CD4-positive, alpha-beta T cell (primary cell): ENCODE results near the gene SELENOV. TPM values are rescaled to one million over a fixed set of nuclear protein-coding genes. Genes with fewer than 3 reads are reported as not detected.

Experiments
- ATAC-seq: fragments of 200-7000 bp; cut with Tn5 transposase; one replicate; pipeline ENCODE4 v1.10.0; 2022; ENCODE audit warnings: mild to moderate bottlenecking; ENCODE audit not compliant: poor library complexity
- CTCF ChIA-PET: fragments of 350-600 bp; sonication (Branson Sonifier 250); formaldehyde crosslinking; loops from one replicate; lab custom pipeline; 2021; ENCODE audit warnings: antibody characterized with exemption, inconsistent platforms; lab: Charles Lee
- POLR2A ChIA-PET: fragments of 350-600 bp; sonication (Branson Sonifier 250); formaldehyde crosslinking; loops from one replicate; lab custom pipeline; 2021; ENCODE audit warnings: antibody characterized with exemption, inconsistent platforms; lab: Charles Lee
- DNase-seq, 14 experiments: peaks; one replicate each; pipeline ENCODE4 v3.0.0-alpha.2; 2013 to 2020; ENCODE audit warnings: mixed read lengths in 2 of 14
- H3K27ac ChIP-seq, 2 donors: one replicate each; pipeline versions ENCODE4 v1.5.1 to v1.7.0; 2013; ENCODE audit warnings: low read length in 2 of 2, low read depth in 1 of 2, mild to moderate bottlenecking in 1 of 2
- H3K27me3 ChIP-seq, 2 experiments: 1 replicate in 1 of 2; 2 replicates in 1 of 2; pipeline versions ENCODE4 v1.6.1 to v1.7.0; 2013; ENCODE audit warnings: low read length in 2 of 2, control low read depth in 1 of 2, mild to moderate bottlenecking in 1 of 2, moderate library complexity in 1 of 2; ENCODE audit not compliant: insufficient read depth in 2 of 2, control insufficient read depth in 1 of 2
- H3K36me3 ChIP-seq: one replicate; pipeline ENCODE4 v1.6.1; 2013; ENCODE audit warnings: low read length, control low read depth; ENCODE audit not compliant: insufficient read depth
- H3K4me1 ChIP-seq: one replicate; pipeline ENCODE4 v1.6.1; 2013; ENCODE audit warnings: low read length, control low read depth; ENCODE audit not compliant: insufficient read depth
- H3K4me3 ChIP-seq: one replicate; pipeline ENCODE4 v1.5.1; 2013; ENCODE audit warnings: mild to moderate bottlenecking, low read length, moderate library complexity
- H3K9me3 ChIP-seq, 2 experiments: 1 replicate in 1 of 2; 2 replicates in 1 of 2; pipeline versions ENCODE4 v1.6.1 to v1.7.0; 2013; ENCODE audit warnings: low read length in 2 of 2, mild to moderate bottlenecking in 2 of 2, control low read depth in 1 of 2, moderate library complexity in 1 of 2; ENCODE audit not compliant: control insufficient read depth in 1 of 2, insufficient read depth in 1 of 2
- H3K27ac Mint-ChIP-seq: one replicate; pipeline ENCODE4 v1.8.0; 2020; ENCODE audit warnings: mixed read lengths
- H3K27me3 Mint-ChIP-seq: one replicate; pipeline ENCODE4 v1.8.0; 2021; ENCODE audit warnings: mixed read lengths
- H3K36me3 Mint-ChIP-seq: one replicate; pipeline ENCODE4 v1.8.0; 2021; ENCODE audit warnings: low read depth, mixed read lengths
- H3K4me1 Mint-ChIP-seq: one replicate; pipeline ENCODE4 v1.8.0; 2021; ENCODE audit warnings: low read depth, mixed read lengths
- H3K4me3 Mint-ChIP-seq: one replicate; pipeline ENCODE4 v1.8.0; 2020; ENCODE audit warnings: mild to moderate bottlenecking, mixed read lengths
- H3K9me3 Mint-ChIP-seq: one replicate; pipeline ENCODE4 v1.8.0; 2020; ENCODE audit warnings: mixed read lengths
- intact Hi-C, 2 experiments: fragments of 100-400 bp; cut with DNase I in 1 of 2; cut with micrococcal nuclease in 1 of 2; formaldehyde crosslinking; loops; one replicate each; pipeline versions ENCODE4 v1.15.1 to v1.9.0; 2023 to 2025; cut with DNase I, micrococcal nuclease
- total RNA-seq, 174 experiments: library from RNA in 2 of 174; stranded (reverse) in 2 of 174; gene quantifications; one replicate each; pipeline ENCODE4 v1.2.3 and lab custom pipeline; 2021 to 2026
- TF ChIP-seq, protein P1 (sequence below): fragments of 200-600 bp; IDR thresholded peaks from one replicate; pipeline ENCODE4 v1.8.0; 2022; ENCODE audit warnings: antibody characterized with exemption, mild to moderate bottlenecking

Gene SELENOV
- total RNA-seq, 2 experiments from 2014 or later, result not detected

- H3K36me3 Mint-ChIP-seq, result peaks cover 46% of the 10 kb centered on the region
- Histone ChIP-seq H3K4me1 (peaks cover 23% of the 10 kb centered on the region), H3K27ac (no peak overlapping the region), H3K27me3 (no peaks in the 10 kb centered on the region), H3K4me3 (peak overlapping the region; percentile 99), H3K36me3 (peaks cover 34% of the 10 kb centered on the region), H3K9me3 (no peaks in the 10 kb centered on the region)
- H3K27ac Mint-ChIP-seq, result peak overlapping the region; percentile 73
- peak overlapping the region; percentile 92 for H3K4me3 Mint-ChIP-seq
- H3K9me3 Mint-ChIP-seq, result no peaks in the 10 kb centered on the region
- no peaks in the 10 kb centered on the region for H3K27me3 Mint-ChIP-seq
- DNase-seq (no peak), ATAC-seq (no peak)
- intact Hi-C loops, result loop anchor here (2.0 to 5.0 kb wide), 2 partner anchors 34 to 45 kb away; partner anchors contain the start of gene SUPT5H (in 1 of the 2)
- ChIA-PET CTCF (no interaction called here), POLR2A (interaction anchor here (2.6 kb wide), 1 partner anchor 37 kb away, joined by 31 read pairs; the partner anchor contains the start of gene SUPT5H)
- peaks cover 31% of the 10 kb centered on the region for H3K4me1 Mint-ChIP-seq
- TF ChIP-seq, protein P1, sequence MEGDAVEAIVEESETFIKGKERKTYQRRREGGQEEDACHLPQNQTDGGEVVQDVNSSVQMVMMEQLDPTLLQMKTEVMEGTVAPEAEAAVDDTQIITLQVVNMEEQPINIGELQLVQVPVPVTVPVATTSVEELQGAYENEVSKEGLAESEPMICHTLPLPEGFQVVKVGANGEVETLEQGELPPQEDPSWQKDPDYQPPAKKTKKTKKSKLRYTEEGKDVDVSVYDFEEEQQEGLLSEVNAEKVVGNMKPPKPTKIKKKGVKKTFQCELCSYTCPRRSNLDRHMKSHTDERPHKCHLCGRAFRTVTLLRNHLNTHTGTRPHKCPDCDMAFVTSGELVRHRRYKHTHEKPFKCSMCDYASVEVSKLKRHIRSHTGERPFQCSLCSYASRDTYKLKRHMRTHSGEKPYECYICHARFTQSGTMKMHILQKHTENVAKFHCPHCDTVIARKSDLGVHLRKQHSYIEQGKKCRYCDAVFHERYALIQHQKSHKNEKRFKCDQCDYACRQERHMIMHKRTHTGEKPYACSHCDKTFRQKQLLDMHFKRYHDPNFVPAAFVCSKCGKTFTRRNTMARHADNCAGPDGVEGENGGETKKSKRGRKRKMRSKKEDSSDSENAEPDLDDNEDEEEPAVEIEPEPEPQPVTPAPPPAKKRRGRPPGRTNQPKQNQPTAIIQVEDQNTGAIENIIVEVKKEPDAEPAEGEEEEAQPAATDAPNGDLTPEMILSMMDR, result no peak
These were observed 33.3 kb upstream of the SELENOV start for GRCh38 chr19:39481676-39482075.

DNA sequence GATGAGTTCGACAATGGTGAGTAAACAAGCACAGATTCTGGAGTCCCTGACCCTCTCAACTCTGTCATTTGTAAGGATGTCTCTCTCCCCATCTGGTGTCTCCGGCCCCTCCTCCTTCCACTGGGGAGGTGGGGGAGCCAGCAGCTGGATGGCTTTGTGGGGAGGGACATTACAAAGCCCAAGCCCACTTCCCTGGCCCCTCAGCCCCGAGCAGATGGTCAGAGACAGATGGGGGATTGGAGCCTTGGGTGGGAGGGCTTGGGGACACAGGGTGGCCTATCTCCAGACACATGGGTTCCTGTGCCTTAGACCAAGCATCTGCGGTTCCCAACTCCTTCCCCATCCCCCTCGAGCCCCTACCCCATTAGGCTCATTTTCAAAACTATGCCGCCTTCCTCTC is 31.8 kb upstream of the SELENOV start:
- Mint-ChIP-seq H3K9me3 (no peaks in the 10 kb centered on the region), H3K27me3 (no peaks in the 10 kb centered on the region), H3K4me1 (peaks cover 31% of the 10 kb centered on the region), H3K4me3 (peak overlapping the region; percentile 65), H3K36me3 (peaks cover 46% of the 10 kb centered on the region), H3K27ac (no peak overlapping the region)
- ATAC-seq (no peak), DNase-seq (no peak)
- peaks cover 23% of the 10 kb centered on the region for H3K4me1 ChIP-seq
- ChIA-PET CTCF (no interaction called here), POLR2A (no interaction called here)
- H3K27ac ChIP-seq, result no peak overlapping the region
- H3K27me3 ChIP-seq, result no peaks in the 10 kb centered on the region
- H3K4me3 ChIP-seq, result no peak overlapping the region
- intact Hi-C loops, result loop anchor here in 1 of 2 experiments (5.0 kb wide), 1 partner anchor 36 kb away; the partner anchor contains the start of gene SUPT5H
- TF ChIP-seq, protein P1, result no peak
- no peaks in the 10 kb centered on the region for H3K9me3 ChIP-seq
- peaks cover 40% of the 10 kb centered on the region for H3K36me3 ChIP-seq

GRCh38 chr19:39489756-39490155 is 25.2 kb upstream of the SELENOV start:
- Histone ChIP-seq H3K27ac (no peak overlapping the region), H3K27me3 (no peaks in the 10 kb centered on the region), H3K9me3 (no peaks in the 10 kb centered on the region), H3K4me3 (no peak overlapping the region), H3K4me1 (no peaks in the 10 kb centered on the region), H3K36me3 (peaks cover 54% of the 10 kb centered on the region)
- intact Hi-C loops, result no loop called here
- POLR2A ChIA-PET, result interaction anchor here (0.9 kb wide), 1 partner anchor 9 kb away, joined by 3 read pairs; the partner anchor contains the start of gene TIMM50
- DNase-seq, result no peak
- Mint-ChIP-seq H3K27me3 (no peaks in the 10 kb centered on the region), H3K27ac (no peak overlapping the region), H3K4me1 (no peaks in the 10 kb centered on the region), H3K36me3 (peaks cover 59% of the 10 kb centered on the region), H3K4me3 (no peak overlapping the region), H3K9me3 (no peaks in the 10 kb centered on the region)
- TF ChIP-seq, protein P1, result no peak
- CTCF ChIA-PET, result no interaction called here
- no peak for ATAC-seq
